Vagina (tissue), 2 donors: ENCODE results near the gene ARHGAP23.

ENCODE experiments used
- POLR2AphosphoS5 ChIP-seq, 2 donors: sonication (generic); formaldehyde crosslinking; IDR thresholded peaks; one replicate each; pipeline ENCODE4 v1.9.0; 2017; ENCODE audit warnings: antibody characterized with exemption in 2 of 2, mild to moderate bottlenecking in 2 of 2, low read depth in 1 of 2; ENCODE audit not compliant: insufficient read depth in 1 of 2
- TF ChIP-seq, protein P1 (sequence below), 3 experiments: fragments of 450-650 bp in 2 of 3; fragments of 200-600 bp in 1 of 3; sonication (generic) in 1 of 3; IDR thresholded peaks; one replicate each; pipeline ENCODE4 v1.5.1; 2017 to 2019; ENCODE audit warnings: antibody characterized with exemption in 3 of 3, mild to moderate bottlenecking in 2 of 3, moderate library complexity in 2 of 3

GRCh38 chr17:38559880-38560230 lies 131.6 kb downstream of the ARHGAP23 start:
- TF ChIP-seq, protein P1, sequence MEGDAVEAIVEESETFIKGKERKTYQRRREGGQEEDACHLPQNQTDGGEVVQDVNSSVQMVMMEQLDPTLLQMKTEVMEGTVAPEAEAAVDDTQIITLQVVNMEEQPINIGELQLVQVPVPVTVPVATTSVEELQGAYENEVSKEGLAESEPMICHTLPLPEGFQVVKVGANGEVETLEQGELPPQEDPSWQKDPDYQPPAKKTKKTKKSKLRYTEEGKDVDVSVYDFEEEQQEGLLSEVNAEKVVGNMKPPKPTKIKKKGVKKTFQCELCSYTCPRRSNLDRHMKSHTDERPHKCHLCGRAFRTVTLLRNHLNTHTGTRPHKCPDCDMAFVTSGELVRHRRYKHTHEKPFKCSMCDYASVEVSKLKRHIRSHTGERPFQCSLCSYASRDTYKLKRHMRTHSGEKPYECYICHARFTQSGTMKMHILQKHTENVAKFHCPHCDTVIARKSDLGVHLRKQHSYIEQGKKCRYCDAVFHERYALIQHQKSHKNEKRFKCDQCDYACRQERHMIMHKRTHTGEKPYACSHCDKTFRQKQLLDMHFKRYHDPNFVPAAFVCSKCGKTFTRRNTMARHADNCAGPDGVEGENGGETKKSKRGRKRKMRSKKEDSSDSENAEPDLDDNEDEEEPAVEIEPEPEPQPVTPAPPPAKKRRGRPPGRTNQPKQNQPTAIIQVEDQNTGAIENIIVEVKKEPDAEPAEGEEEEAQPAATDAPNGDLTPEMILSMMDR (IDR thresholded peaks at IDR 0.05) = no peak
- TF ChIP-seq POLR2AphosphoS5 (IDR thresholded peaks at IDR 0.05; ENCODE audit: insufficient read depth in 1 of 2, low read depth in 1 of 2) = no peak
